Endothelial cell of umbilical vein (primary cell): ENCODE measurements around the gene BAG5. TPM values are rescaled to one million over a fixed set of nuclear protein-coding genes. Genes with fewer than 3 reads are reported as not detected.

ENCODE experiments used
- BruUV-seq: library from RNA; stranded (reverse); fragments of 400-500 nt; replicated peaks from 2 replicates; lab custom pipeline; 2021; lab: Mats Ljungman, UMichigan
- CTCF ChIA-PET: fragments of 300-600, 350-600 bp; sonication (Branson Sonifier 250); formaldehyde crosslinking; loops from one replicate; lab custom pipeline; 2021; ENCODE audit warnings: antibody characterized with exemption, inconsistent platforms; lab: Charles Lee
- POLR2A ChIA-PET: fragments of 300-600, 350-600 bp; sonication (Branson Sonifier 250); formaldehyde crosslinking; loops from one replicate; lab custom pipeline; 2021; ENCODE audit warnings: antibody characterized with exemption, inconsistent platforms; lab: Charles Lee
- DNase-seq: peaks from one replicate; pipeline ENCODE4 v3.0.0-alpha.2; 2011; ENCODE audit warnings: low read depth, low spot score
- FAIRE-seq: peaks from 2 replicates; lab custom pipeline; 2011; peaks lifted over from hg19 to GRCh38; lab: Jason Lieb, UNC
- H2AFZ ChIP-seq: 2 replicates; pipeline ENCODE4 v1.6.0; 2012; ENCODE audit warnings: low read depth, low read length, control low read depth, inconsistent platforms
- H3K27ac ChIP-seq: 2 replicates; pipeline ENCODE4 v1.5.1; 2011; ENCODE audit warnings: low read depth, mild to moderate bottlenecking, control low read depth, low read length, moderate library complexity; ENCODE audit not compliant: insufficient read depth
- H3K27me3 ChIP-seq, 2 experiments: 2 replicates each; pipeline versions ENCODE4 v1.6.0 to v1.6.1; 2011; ENCODE audit warnings: low read length in 2 of 2, mixed read lengths in 1 of 2; ENCODE audit not compliant: control insufficient read depth in 2 of 2, insufficient read depth in 2 of 2
- H3K36me3 ChIP-seq, 2 experiments: 2 replicates in 1 of 2; 3 replicates in 1 of 2; pipeline ENCODE4 v1.5.1; 2011; ENCODE audit warnings: low read length in 2 of 2, mild to moderate bottlenecking in 1 of 2, moderate library complexity in 1 of 2; ENCODE audit not compliant: control insufficient read depth in 2 of 2, insufficient read depth in 2 of 2; ENCODE audit errors: extremely low read depth in 1 of 2
- H3K4me1 ChIP-seq: 3 replicates; pipeline ENCODE4 v1.5.1; 2011; ENCODE audit warnings: mild to moderate bottlenecking, low read length; ENCODE audit not compliant: control insufficient read depth, insufficient read depth; ENCODE audit errors: extremely low read depth
- H3K4me2 ChIP-seq: 2 replicates; pipeline ENCODE4 v1.6.1; 2011; ENCODE audit warnings: low read length, control low read depth, mixed read lengths; ENCODE audit not compliant: insufficient read depth
- H3K4me3 ChIP-seq, 3 experiments: fragments of 200-600 bp in 1 of 3; sonication (generic), shearing (Covaris generic) in 1 of 3; replicated peaks in 1 of 3; 2 replicates each; pipeline ENCODE4 v1.5.1; 2011 to 2016; ENCODE audit warnings: control low read depth in 3 of 3, low read length in 3 of 3, mild to moderate bottlenecking in 2 of 3, inconsistent platforms in 1 of 3, low read depth in 1 of 3, moderate library complexity in 1 of 3; ENCODE audit not compliant: insufficient read depth in 1 of 3
- H3K79me2 ChIP-seq: 2 replicates; pipeline ENCODE4 v1.6.0; 2012; ENCODE audit warnings: low read length, inconsistent platforms; ENCODE audit not compliant: control insufficient read depth, insufficient read depth
- H3K9ac ChIP-seq: replicated peaks from 2 replicates; pipeline ENCODE3; 2011; ENCODE audit warnings: low read length, control low read depth; ENCODE audit not compliant: insufficient read depth; ENCODE audit errors: extremely low read depth
- H3K9me1 ChIP-seq: replicated peaks from 3 replicates; pipeline ENCODE4 v1.6.0; 2011; ENCODE audit warnings: mild to moderate bottlenecking, low read length; ENCODE audit not compliant: control insufficient read depth, insufficient read depth; ENCODE audit errors: extremely low read depth
- H3K9me3 ChIP-seq: replicated peaks from 2 replicates; pipeline ENCODE4 v1.5.1; 2012; ENCODE audit warnings: low read length, inconsistent platforms; ENCODE audit not compliant: control insufficient read depth, insufficient read depth
- H4K20me1 ChIP-seq: replicated peaks from 2 replicates; pipeline ENCODE3; 2011; ENCODE audit warnings: mild to moderate bottlenecking, low read length; ENCODE audit not compliant: control insufficient read depth, insufficient read depth; ENCODE audit errors: extremely low read depth
- EZH2 ChIP-seq: IDR thresholded peaks from 2 replicates; pipeline ENCODE4 v1.6.1; 2012; ENCODE audit warnings: borderline replicate concordance, low read depth, mild to moderate bottlenecking, moderate library complexity, low read length, inconsistent platforms; ENCODE audit not compliant: severe bottlenecking
- FOS ChIP-seq: IDR thresholded peaks from 2 replicates; pipeline ENCODE4 v1.6.1; 2011; ENCODE audit warnings: mild to moderate bottlenecking, low read length, moderate library complexity, borderline replicate concordance; ENCODE audit not compliant: insufficient read depth
- JUN ChIP-seq: IDR thresholded peaks from 2 replicates; pipeline ENCODE4 v1.6.1; 2011; ENCODE audit warnings: borderline replicate concordance, low read depth; ENCODE audit not compliant: insufficient read length, insufficient read depth
- MYC ChIP-seq: IDR thresholded peaks from one replicate; pipeline ENCODE4 v1.6.1; 2011; ENCODE audit warnings: mild to moderate bottlenecking, low read depth, low read length
- POLR2AphosphoS5 ChIP-seq: IDR thresholded peaks from 2 replicates; pipeline ENCODE4 v1.6.1; 2012; ENCODE audit warnings: low read depth, mild to moderate bottlenecking, control low read depth, low read length, moderate library complexity; ENCODE audit not compliant: insufficient read depth
- dilution Hi-C: fragments of 300-500 bp; cut with MboI; formaldehyde crosslinking; loops from one replicate; pipeline ENCODE4 v1.15.0; 2019; ENCODE audit warnings: low sequenced_read_pairs; ENCODE audit not compliant: extremely low pct_ligation_motif_present
- intact Hi-C: fragments of 100-400 bp; cut with micrococcal nuclease; formaldehyde crosslinking; loops from one replicate; pipeline ENCODE4 v1.10.0; 2022
- polyA plus RNA-seq, 4 experiments: library from polyadenylated mRNA; depleted of rRNA in 3 of 4; stranded (reverse) in 3 of 4; unstranded in 1 of 4; fragments of >200 nt; gene quantifications; 2 replicates each; pipeline versions ENCODE4 v1.2.1 to v1.2.3, GENCODE V29; 2011 to 2012; ENCODE audit warnings: missing spikeins in 1 of 4
- total RNA-seq: library from RNA; stranded (reverse); gene quantifications from 2 replicates; pipeline ENCODE4 v1.2.3, GENCODE V29; 2021
- TF ChIP-seq, protein P1 (sequence below): IDR thresholded peaks from 2 replicates; pipeline ENCODE4 v1.6.1; 2011; ENCODE audit not compliant: insufficient read depth, insufficient read length

BAG5 gene
- total and polyA plus RNA-seq, 2 donors (not counting 3 experiments of a cell fraction or from before 2014, with no cell fraction given), result 6.3 to 32.5 TPM

DNA sequence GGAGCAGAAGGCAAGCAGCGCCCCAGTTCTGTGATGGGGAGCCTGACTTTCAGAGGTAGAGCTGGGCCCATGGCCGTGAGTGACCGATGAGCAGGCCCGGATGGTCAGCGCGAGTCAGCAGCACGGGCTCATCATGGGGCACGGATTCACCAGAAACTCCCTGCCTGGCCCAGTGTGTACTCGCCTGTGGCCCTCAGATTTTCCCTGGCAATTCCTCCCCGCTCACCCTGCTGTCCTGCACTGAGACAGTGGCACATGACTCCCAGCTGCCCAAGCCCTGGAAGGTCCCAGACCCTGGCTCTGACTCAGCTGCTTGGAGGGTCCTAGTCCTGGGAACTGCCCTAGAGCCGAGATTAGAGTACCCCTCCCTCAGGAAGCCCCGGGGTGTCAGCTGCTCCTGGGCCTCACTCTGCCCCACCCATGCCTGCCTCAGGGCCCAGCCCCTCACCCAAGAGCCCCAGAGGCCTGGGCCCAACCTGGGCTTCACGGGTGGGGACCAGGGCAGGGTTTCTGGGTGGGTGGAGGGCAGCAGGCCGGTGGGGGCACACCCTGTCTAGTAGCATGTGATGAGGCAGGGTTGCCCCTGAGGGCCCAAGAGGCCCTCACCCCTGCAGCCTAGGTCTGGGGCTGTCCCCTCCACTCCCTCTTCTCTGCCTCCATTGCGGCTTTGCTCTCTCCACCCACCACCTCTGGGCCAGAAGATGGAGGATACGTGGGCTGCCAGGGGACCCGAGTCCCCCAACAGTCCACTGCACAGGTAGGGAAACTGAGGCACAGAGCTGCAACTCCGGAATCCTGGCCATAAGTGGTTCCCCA, 25.1 kb downstream of the BAG5 start:
- no peaks in the 10 kb centered on the region for H3K27me3 ChIP-seq
- no peak for FAIRE-seq
- H3K4me3 ChIP-seq, result no peak overlapping the region
- no peaks in the 10 kb centered on the region for H3K79me2 ChIP-seq
- DNase-seq, result no peak
- dilution Hi-C loops (no loop called here), intact Hi-C loops (no loop called here)
- H3K9ac ChIP-seq, result no peak overlapping the region
- no peaks in the 10 kb centered on the region for H3K9me1 ChIP-seq
- no peak overlapping the region for H2AFZ ChIP-seq
- no TSS peak for BruUV-seq
- no peak overlapping the region for H3K4me2 ChIP-seq
- TF ChIP-seq, protein P1, sequence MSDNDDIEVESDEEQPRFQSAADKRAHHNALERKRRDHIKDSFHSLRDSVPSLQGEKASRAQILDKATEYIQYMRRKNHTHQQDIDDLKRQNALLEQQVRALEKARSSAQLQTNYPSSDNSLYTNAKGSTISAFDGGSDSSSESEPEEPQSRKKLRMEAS, result no peak
- CTCF ChIA-PET, result interaction anchor here (3.7 to 5.5 kb wide), 2 partner anchors 11 to 19 kb away, joined by 17 to 33 read pairs; no protein-coding TSS in a partner anchor
- H4K20me1 ChIP-seq, result no peaks in the 10 kb centered on the region
- no peaks in the 10 kb centered on the region for H3K36me3 ChIP-seq
- POLR2A ChIA-PET, result no interaction called here
- no peaks in the 10 kb centered on the region for H3K9me3 ChIP-seq
- H3K4me1 ChIP-seq, result no peaks in the 10 kb centered on the region
- no peak overlapping the region for H3K27ac ChIP-seq

DNA sequence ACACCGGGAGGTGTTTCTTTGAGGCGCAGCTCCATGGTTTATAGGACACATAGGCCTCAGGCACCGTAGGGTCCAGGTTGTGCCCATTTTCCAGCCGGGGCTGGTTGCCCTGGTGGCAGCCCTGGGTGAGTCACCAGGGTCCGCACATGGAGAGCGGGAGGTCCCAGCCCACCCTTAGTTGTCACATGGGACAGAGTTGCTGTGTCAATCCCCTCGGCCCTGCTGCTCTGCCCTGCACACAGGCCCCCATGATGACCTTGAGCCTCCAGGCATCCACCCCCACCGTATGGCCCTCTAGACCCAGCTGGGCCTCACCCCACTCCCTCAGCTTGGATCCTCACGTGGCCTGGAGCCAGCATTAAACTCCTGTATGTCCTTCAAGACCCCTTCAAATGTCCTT, 25.8 kb downstream of the BAG5 start:
- FAIRE-seq, result no peak

More for the DNA sequence above, 25.8 kb downstream of the BAG5 start:
- no peaks in the 10 kb centered on the region for H3K9me3 ChIP-seq
- no peak overlapping the region for H2AFZ ChIP-seq
- TF ChIP-seq JUN (no peak), EZH2 (no peak), POLR2AphosphoS5 (no peak), MYC (no peak), FOS (no peak)
- TF ChIP-seq, protein P1, result no peak
- H3K27ac ChIP-seq, result no peak overlapping the region
- no TSS peak for BruUV-seq
- dilution Hi-C loops, result no loop called here
- intact Hi-C loops, result no loop called here
- no peak for DNase-seq
- H3K79me2 ChIP-seq, result no peaks in the 10 kb centered on the region
- no peaks in the 10 kb centered on the region for H3K27me3 ChIP-seq
- no peak overlapping the region for H3K4me2 ChIP-seq
- ChIA-PET POLR2A (no interaction called here), CTCF (interaction anchor here (3.7 to 5.5 kb wide), 2 partner anchors 12 to 18 kb away, joined by 17 to 33 read pairs; no protein-coding TSS in a partner anchor)
- no peak overlapping the region for H3K9ac ChIP-seq
- H3K9me1 ChIP-seq, result no peaks in the 10 kb centered on the region
- peaks cover 0 to 2% of the 10 kb centered on the region in 2 experiments for H3K36me3 ChIP-seq
- no peaks in the 10 kb centered on the region for H3K4me1 ChIP-seq
- H3K4me3 ChIP-seq, result no peak overlapping the region
- no peaks in the 10 kb centered on the region for H4K20me1 ChIP-seq
